GM21723 (cell line): ENCODE measurements around the gene MBNL1.

Experiments used
- ATAC-seq: cut with Tn5 transposase; IDR thresholded peaks from one replicate; pipeline ENCODE4 v1.9.1; 2021; ENCODE audit warnings: mild to moderate bottlenecking, moderate library complexity; ENCODE audit not compliant: unreplicated experiment

MBNL1 gene

GRCh38 chr3:152251916-152252315 lies 16.8 kb upstream of the MBNL1 start:
- ATAC-seq = no peak

GRCh38 chr3:152252755-152253154 lies 16.0 kb upstream of the MBNL1 start:
- ATAC-seq = no peak

GRCh38 chr3:152253514-152253913 lies 15.2 kb upstream of the MBNL1 start:
- no peak for ATAC-seq

- ATAC-seq = no peak
These were observed 14.7 kb upstream of the MBNL1 start for GRCh38 chr3:152254041-152254440.

DNA sequence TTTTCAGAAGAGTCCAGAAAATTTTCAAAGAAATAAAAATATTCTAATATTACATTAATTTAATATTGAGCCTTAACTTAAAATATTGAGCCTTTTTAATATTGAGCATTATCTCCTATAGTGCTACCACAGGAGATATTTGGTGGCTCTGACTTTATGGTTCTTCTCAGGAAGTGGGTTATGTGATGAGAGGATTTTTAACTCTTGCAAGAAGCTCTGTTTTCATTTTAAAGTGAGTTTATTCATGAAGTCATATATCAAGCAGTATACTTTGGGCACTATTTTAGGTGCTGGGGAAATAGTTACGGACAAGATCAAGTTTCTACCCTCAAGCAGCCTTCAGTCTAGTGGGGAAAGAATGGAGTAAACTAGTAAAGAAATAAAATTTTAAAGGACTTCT lies 13.4 kb upstream of the MBNL1 start:
- ATAC-seq = no peak

DNA sequence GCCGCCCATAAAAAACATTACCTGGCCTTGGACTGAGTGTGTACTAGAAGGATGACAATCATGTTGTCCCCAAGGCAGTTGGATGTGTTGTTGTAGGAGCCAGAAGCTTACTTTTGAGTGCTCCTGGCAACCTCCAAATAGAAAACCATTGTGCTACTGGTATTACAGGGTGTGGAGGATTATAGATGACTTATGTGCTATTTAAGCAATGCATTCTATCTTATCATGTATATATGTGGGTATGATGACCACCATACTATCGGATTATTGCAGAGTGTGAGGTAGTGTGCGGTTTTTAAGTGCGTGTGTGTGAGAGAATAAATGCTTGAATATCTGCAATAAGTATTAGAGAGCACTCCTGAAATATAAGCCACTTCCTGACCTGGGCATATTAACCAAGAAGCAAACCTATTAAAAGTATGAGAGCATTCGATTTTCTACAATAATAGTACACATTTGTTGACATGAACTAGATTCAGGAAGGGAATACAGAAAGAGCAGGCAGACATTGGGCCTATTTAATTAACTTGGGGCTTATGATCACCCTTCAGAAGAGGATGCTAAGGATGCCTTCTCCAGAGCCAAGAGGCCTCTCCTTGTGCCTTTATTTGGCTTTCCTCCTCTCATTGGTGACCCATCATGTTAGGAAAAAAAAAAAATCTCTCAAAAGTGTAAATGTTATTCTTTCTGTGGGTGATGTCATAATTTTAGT lies 11.7 kb upstream of the MBNL1 start:
- ATAC-seq = peak; percentile 15

- ATAC-seq = peak; percentile 69
These were observed 11.1 kb upstream of the MBNL1 start for GRCh38 chr3:152257563-152258035.

DNA sequence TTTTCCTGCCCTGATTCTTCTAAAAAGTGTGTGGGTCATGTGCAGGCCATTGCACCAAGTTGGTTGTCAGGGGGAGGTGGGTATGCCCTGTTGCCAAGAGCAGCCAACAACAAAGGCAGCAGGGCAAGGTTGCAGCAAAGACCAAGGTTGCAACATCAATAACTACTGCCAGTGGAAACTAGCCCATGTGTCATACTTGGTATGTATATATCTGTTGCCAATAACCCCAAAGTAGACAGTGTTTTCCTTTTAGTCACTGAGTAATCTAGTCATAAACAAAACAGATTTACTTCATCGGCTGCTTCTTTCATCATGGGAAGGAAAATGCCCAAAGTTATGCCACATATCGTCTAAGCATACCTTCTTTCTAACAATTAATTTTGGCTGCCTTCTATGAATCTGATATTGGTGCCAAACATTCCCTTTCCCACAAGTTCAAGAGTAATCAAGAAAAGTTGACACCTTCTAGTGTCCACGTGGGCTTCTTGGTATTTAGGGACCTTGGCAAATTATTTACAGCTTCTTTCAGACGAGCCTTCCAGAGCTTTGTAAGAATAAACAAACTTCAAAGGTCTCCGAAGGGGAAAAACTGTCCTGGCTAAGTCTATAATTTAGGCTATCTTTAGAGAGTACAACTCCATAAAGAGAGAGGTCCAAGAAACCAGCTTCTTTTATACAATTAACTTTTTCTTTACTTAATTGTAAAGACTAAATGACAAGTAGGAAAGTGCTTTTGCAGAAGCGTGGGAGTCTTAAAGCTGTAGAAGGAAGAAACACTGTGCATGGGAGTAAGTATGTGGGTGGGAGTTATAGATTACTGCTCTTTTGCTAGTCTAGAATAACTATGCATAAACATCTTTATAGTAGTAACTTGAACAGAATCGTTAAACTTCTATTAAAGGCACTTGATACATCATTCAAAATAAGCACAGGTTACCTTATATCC lies 10.0 kb upstream of the MBNL1 start:
- ATAC-seq = no peak

GRCh38 chr3:152259468-152259867 lies 9.3 kb upstream of the MBNL1 start:
- no peak for ATAC-seq

DNA sequence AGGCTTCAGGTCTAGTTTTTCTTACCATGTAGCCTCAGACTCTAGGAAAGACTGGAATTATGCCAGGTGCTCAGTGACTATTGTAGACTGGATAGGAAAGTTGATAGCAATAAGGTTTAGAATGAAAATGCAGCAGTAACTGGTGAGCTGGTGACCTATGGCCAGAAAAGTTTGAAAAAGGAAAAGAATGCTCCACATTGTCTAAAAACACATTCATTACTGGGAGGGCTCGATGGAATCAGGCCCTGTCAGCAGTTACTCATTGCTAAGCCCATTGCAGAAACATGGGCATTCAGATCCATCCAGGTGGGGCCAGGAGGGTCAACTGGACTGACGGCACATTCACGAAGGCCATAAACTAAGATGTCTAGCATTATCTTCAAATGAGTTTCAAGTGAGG lies 8.7 kb upstream of the MBNL1 start:
- no peak for ATAC-seq

- ATAC-seq = no peak
These were observed 8.2 kb upstream of the MBNL1 start for GRCh38 chr3:152260529-152260928.

- no peak for ATAC-seq
These were observed 7.4 kb upstream of the MBNL1 start for GRCh38 chr3:152261329-152261728.

- no peak for ATAC-seq
These were observed 5.0 kb upstream of the MBNL1 start for GRCh38 chr3:152263711-152264110.

- ATAC-seq = no peak
These were observed 4.4 kb upstream of the MBNL1 start for GRCh38 chr3:152264378-152264777.

GRCh38 chr3:152266221-152266995 lies 2.3 kb upstream of the MBNL1 start:
- no peak for ATAC-seq

DNA sequence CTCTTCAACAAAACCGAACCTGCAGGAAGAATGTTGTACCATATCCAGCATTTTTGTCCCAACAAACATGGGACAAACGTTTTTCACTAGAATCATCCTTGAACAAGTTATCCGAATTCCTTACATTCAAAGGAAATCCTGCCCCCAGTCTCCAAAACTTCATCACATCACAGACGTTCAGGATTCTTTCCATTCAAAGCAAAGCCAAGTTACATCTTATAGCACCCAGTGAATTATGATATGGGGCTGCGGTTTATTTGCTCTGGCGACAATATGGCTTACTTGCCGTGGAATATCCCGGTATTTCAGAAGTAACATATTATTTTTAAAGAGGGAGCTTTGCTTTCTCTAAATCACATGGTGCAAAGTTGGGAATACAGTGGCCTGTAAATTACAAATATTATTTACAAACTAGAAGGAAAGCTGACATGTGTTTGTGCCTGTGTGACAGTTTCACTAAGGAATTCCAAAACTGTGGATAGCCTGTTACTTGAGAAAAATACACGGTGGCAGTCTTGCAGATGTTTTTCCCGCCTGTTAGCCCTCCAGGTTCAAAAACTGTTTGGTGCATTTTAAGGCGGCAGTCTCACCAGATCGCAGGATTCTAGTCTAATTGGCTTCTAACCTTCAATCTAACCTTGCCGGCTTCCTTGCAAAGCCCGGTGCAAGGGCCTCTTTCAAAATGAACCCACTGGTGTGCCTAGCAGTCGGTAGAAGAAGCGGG lies 736 bp upstream of the MBNL1 start:
- ATAC-seq = no peak

GRCh38 chr3:152269056-152269830 lies 514 bp downstream of the MBNL1 start:
- ATAC-seq = peak; percentile 64

- no peak for ATAC-seq
These were observed 1.4 kb downstream of the MBNL1 start for GRCh38 chr3:152269831-152270734.

- ATAC-seq = no peak
These were observed 2.2 kb downstream of the MBNL1 start for GRCh38 chr3:152270937-152271336.
